T-helper 1 cell treated with Interleukin-12 subunit alpha and Interleukin-12 subunit beta and Interleukin-4 antibody, amounts not matched to agents 30 ng/mL and 1 ng/mL, for 36 hours (primary cell): ENCODE measurements around the gene SLC18A2. TPM values are rescaled to one million over a fixed set of nuclear protein-coding genes. Genes with fewer than 3 reads are reported as not detected.
"Not testable (repeated sequence)": the region's sequence is repeated elsewhere in the genome, so short reads cannot be mapped to it uniquely, and the experiment has no call there.

Source experiments
- intact Hi-C: fragments of 100-400 bp; cut with micrococcal nuclease; formaldehyde crosslinking; loops from one replicate; pipeline ENCODE4 v1.15.1; 2024
- total RNA-seq: library from RNA; stranded (reverse); gene quantifications from 2 replicates; pipeline ENCODE4 v1.2.3, GENCODE V29; 2022

Gene SLC18A2
- total RNA-seq, 1 donor from 2014 or later, result not detected

- intact Hi-C loops, result no loop called here
Measured at GRCh38 chr10:117262291-117262902, 21.5 kb downstream of the SLC18A2 start.

GRCh38 chr10:117262903-117263293, 22.0 kb downstream of the SLC18A2 start:
- intact Hi-C loops, result no loop called here

- intact Hi-C loops, result no loop called here
Measured at GRCh38 chr10:117264782-117265181, 23.9 kb downstream of the SLC18A2 start.

- intact Hi-C loops, result no loop called here
Measured at GRCh38 chr10:117266400-117266799, 25.5 kb downstream of the SLC18A2 start.

- intact Hi-C loops, result no loop called here
Measured at GRCh38 chr10:117266812-117267211, 25.9 kb downstream of the SLC18A2 start.

GRCh38 chr10:117268258-117268657, 27.3 kb downstream of the SLC18A2 start:
- intact Hi-C loops, result no loop called here

- intact Hi-C loops, result no loop called here
Measured at GRCh38 chr10:117268907-117269306, 28.0 kb downstream of the SLC18A2 start.

- intact Hi-C loops, result no loop called here
Measured at GRCh38 chr10:117271427-117271826, 30.5 kb downstream of the SLC18A2 start.

GRCh38 chr10:117272195-117273076, 31.5 kb downstream of the SLC18A2 start:
- intact Hi-C loops, result no loop called here

GRCh38 chr10:117273980-117274379, 33.1 kb downstream of the SLC18A2 start:
- intact Hi-C loops, result no loop called here

GRCh38 chr10:117274509-117274908, 33.6 kb downstream of the SLC18A2 start:
- intact Hi-C loops, result no loop called here

- intact Hi-C loops, result no loop called here
Measured at GRCh38 chr10:117275121-117275520, 34.2 kb downstream of the SLC18A2 start.

GRCh38 chr10:117277675-117278074, 36.8 kb downstream of the SLC18A2 start:
- intact Hi-C loops, result no loop called here

GRCh38 chr10:117284716-117285494, 44.0 kb downstream of the SLC18A2 start:
- intact Hi-C loops, result no loop called here

- intact Hi-C loops, result not testable (repeated sequence)
Measured at GRCh38 chr10:117290872-117291271, 50.0 kb downstream of the SLC18A2 start.

- intact Hi-C loops, result no loop called here
Measured at GRCh38 chr10:117294039-117294645, 53.2 kb downstream of the SLC18A2 start.

GRCh38 chr10:117294735-117295134, 53.8 kb downstream of the SLC18A2 start:
- intact Hi-C loops, result no loop called here

- intact Hi-C loops, result no loop called here
Measured at GRCh38 chr10:117298219-117298618, 57.3 kb downstream of the SLC18A2 start.

- intact Hi-C loops, result no loop called here
Measured at GRCh38 chr10:117299435-117299834, 58.5 kb downstream of the SLC18A2 start.

GRCh38 chr10:117300671-117301070, 59.8 kb downstream of the SLC18A2 start:
- intact Hi-C loops, result no loop called here

- intact Hi-C loops, result not testable (repeated sequence)
Measured at GRCh38 chr10:117303451-117303850, 62.5 kb downstream of the SLC18A2 start.
